ENCODE results near the gene HCN2. TPM values are rescaled to one million over a fixed set of nuclear protein-coding genes. Genes with fewer than 3 reads are reported as not detected.

The HCN2 gene
- total RNA-seq, 3 donors from 2014 or later (not counting 1 experiment from before 2014, with no cell fraction given) = 0.96 to 1.6 (median 1.1) TPM

DNA sequence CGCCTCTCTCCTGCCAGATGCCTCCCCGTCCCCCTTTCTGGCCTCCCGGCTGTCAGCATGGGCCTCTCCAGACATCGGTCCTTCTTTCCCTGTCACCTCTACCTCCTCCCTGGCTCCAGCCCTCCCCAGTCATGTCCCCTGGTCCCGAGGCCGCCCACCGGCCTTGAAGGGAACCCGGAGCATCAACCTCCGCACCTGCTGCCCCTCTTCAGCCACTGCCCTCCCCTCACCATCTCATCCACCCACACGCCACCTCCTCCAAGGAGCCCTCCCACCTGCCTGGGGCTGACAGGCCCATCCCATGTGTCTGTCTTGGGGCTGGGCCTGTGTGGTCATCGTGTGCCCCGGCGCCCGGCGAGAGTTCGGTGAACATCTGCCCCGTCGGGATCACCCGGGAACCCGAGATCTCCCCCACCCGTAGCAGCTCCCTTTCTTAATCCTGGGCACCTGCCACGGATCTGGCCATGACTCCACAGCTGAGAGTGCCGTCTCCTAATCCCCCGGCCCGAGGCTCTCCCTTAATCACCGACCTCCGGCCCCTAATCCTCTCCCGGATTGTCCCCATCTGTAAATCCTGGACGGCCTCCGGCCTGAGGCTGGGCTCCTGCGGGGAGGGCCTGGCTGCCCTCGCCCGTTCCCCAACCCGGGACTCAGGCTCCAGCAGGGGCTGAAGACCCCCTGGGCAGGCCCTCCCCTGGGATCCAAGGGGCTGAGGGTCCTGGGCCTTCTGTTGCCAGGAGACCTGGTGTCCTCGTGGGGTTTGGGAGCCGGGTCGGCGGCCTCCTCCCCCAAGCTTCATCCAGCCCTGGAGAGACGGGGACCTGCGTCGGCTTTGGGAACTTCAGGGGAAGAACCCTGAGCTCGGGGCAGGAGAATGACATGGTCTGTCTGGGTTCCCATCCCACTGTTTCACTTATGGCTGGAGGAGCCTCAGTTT is 5.9 kb downstream of the HCN2 start:
- no peaks in the 10 kb centered on the region for H3K9me3 ChIP-seq (ENCODE audit: control insufficient read depth, insufficient read depth, low read length)
- no peak overlapping the region for H3K4me3 ChIP-seq (ENCODE audit: low read length)
- WGBS (ENCODE audit: insufficient coverage) = 85% methylated on average over 42 of the region's 42 CpGs
- ATAC-seq (no peak), DNase-seq (no peak)
- TF ChIP-seq, protein P1, sequence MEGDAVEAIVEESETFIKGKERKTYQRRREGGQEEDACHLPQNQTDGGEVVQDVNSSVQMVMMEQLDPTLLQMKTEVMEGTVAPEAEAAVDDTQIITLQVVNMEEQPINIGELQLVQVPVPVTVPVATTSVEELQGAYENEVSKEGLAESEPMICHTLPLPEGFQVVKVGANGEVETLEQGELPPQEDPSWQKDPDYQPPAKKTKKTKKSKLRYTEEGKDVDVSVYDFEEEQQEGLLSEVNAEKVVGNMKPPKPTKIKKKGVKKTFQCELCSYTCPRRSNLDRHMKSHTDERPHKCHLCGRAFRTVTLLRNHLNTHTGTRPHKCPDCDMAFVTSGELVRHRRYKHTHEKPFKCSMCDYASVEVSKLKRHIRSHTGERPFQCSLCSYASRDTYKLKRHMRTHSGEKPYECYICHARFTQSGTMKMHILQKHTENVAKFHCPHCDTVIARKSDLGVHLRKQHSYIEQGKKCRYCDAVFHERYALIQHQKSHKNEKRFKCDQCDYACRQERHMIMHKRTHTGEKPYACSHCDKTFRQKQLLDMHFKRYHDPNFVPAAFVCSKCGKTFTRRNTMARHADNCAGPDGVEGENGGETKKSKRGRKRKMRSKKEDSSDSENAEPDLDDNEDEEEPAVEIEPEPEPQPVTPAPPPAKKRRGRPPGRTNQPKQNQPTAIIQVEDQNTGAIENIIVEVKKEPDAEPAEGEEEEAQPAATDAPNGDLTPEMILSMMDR (IDR thresholded peaks at IDR 0.05) = no peak
- no peak overlapping the region for H3K27ac Mint-ChIP-seq
- intact Hi-C loops (cut with micrococcal nuclease) = no loop called here
- H3K4me1 ChIP-seq (ENCODE audit: control insufficient read depth, insufficient read depth, low read length) = peaks cover 5% of the 10 kb centered on the region
- H3K9me3 Mint-ChIP-seq = no peaks in the 10 kb centered on the region
- peaks cover 0 to 4% of the 10 kb centered on the region in 2 donors for H3K27me3 Mint-ChIP-seq (ENCODE audit: low read depth in 2 of 2)
- H3K4me1 Mint-ChIP-seq = peaks cover 0 to 6% of the 10 kb centered on the region in 2 donors
- no peak overlapping the region for H3K4me3 Mint-ChIP-seq
- no peak overlapping the region for H3K27ac ChIP-seq (ENCODE audit: low read length)
- H3K27me3 ChIP-seq (ENCODE audit: control insufficient read depth, insufficient read depth, low read length) = peaks cover 12% of the 10 kb centered on the region
- no peaks in the 10 kb centered on the region for H3K36me3 Mint-ChIP-seq
- no peaks in the 10 kb centered on the region for H3K36me3 ChIP-seq (ENCODE audit: control insufficient read depth, insufficient read depth, low read length)

DNA sequence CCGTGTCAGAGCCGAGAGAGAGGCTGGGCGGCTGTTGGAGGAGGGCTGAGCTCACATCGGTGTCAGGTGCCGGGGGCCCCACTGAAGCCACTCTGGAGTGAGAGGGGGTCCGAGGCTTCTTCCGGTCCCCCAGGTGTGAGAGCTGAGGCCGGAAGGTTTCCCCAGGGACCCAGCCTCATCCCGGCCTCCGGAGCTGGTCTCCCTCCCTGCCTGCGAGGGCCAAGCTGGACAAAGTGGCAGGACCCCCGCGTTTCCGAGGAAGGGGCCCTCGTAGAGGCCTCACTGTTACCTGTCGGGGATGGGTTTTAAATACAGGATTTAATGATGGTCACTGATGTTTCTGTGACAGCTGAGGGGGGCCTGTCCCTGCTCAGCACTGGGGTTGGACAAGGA is 6.6 kb downstream of the HCN2 start:
- TF ChIP-seq, protein P1 (IDR thresholded peaks at IDR 0.05) = no peak
- Mint-ChIP-seq H3K9me3 (no peaks in the 10 kb centered on the region), H3K27me3 (ENCODE audit: low read depth in 2 of 2) (peaks cover 0 to 2% of the 10 kb centered on the region in 2 donors), H3K27ac (no peak overlapping the region), H3K4me3 (no peak overlapping the region), H3K4me1 (peaks cover 0 to 3% of the 10 kb centered on the region in 2 donors), H3K36me3 (no peaks in the 10 kb centered on the region)
- DNase-seq = no peak
- WGBS (ENCODE audit: insufficient coverage) = 91% methylated on average over 16 of the region's 16 CpGs
- ATAC-seq = no peak
- H3K4me3 ChIP-seq (ENCODE audit: low read length) = no peak overlapping the region
- no peak overlapping the region for H3K27ac ChIP-seq (ENCODE audit: low read length)
- no peaks in the 10 kb centered on the region for H3K36me3 ChIP-seq (ENCODE audit: control insufficient read depth, insufficient read depth, low read length)
- peaks cover 2% of the 10 kb centered on the region for H3K4me1 ChIP-seq (ENCODE audit: control insufficient read depth, insufficient read depth, low read length)
- intact Hi-C loops (cut with micrococcal nuclease) = no loop called here
- H3K27me3 ChIP-seq (ENCODE audit: control insufficient read depth, insufficient read depth, low read length) = peaks cover 9% of the 10 kb centered on the region
- H3K9me3 ChIP-seq (ENCODE audit: control insufficient read depth, insufficient read depth, low read length) = no peaks in the 10 kb centered on the region

DNA sequence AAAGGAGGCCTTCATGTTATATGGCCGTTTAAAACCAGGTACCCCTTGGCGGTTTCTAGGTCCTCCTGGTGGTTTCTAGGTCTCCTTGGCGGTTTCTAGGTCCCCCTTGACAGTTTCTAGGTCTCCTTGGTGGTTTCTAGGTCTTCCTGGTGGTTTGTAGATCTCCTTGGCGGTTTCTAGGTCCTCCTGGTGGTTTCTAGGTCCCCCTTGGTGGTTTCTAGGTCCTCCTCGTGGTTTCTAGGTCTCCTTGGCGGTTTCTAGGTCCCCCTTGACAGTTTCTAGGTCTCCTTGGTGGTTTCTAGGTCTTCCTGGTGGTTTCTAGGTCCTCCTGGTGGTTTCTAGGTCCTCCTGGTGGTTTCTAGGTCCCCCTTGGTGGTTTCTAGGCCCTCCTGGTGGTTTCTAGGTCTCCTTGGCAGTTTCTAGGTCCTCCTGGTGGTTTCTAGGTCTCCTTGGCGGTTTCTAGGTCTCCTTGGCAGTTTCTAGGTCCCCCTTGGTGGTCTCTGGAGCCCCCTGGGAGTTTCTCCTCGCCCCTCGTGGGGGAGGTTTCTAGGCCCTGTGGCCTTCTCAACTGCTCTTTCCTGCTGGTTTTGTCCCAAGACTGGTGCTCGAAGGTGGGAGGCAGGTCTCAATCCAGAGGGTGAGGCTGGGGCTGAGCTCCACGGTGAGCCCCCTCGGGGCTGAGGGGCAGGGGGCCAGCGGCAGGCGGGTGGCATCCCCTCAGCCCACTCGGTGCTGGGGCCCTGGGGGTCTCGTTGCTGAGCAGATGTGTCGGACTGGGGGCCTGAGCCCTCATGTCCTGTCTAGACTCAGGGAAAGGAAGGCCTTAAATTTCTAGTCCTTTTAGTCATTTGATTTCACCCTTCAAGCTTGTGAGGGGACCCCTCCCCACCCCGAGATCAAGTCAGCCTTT is 8.0 kb downstream of the HCN2 start:
- Histone ChIP-seq H3K36me3 (ENCODE audit: control insufficient read depth, insufficient read depth, low read length) (no peaks in the 10 kb centered on the region), H3K27ac (ENCODE audit: low read length) (no peak overlapping the region), H3K4me3 (ENCODE audit: low read length) (no peak overlapping the region), H3K9me3 (ENCODE audit: control insufficient read depth, insufficient read depth, low read length) (no peaks in the 10 kb centered on the region), H3K4me1 (ENCODE audit: control insufficient read depth, insufficient read depth, low read length) (no peaks in the 10 kb centered on the region), H3K27me3 (ENCODE audit: control insufficient read depth, insufficient read depth, low read length) (no peaks in the 10 kb centered on the region)
- H3K36me3 Mint-ChIP-seq = no peaks in the 10 kb centered on the region
- 79% methylated on average over 18 of the region's 18 CpGs for WGBS (ENCODE audit: insufficient coverage)
- TF ChIP-seq, protein P1 (IDR thresholded peaks at IDR 0.05) = no peak
- H3K4me1 Mint-ChIP-seq = no peaks in the 10 kb centered on the region
- no peak for ATAC-seq
- intact Hi-C loops (cut with micrococcal nuclease) = no loop called here
- H3K27me3 Mint-ChIP-seq (ENCODE audit: low read depth in 2 of 2) = no peaks in the 10 kb centered on the region
- H3K4me3 Mint-ChIP-seq = no peak overlapping the region
- H3K9me3 Mint-ChIP-seq = peaks cover 0 to 3% of the 10 kb centered on the region in 2 donors
- no peak overlapping the region for H3K27ac Mint-ChIP-seq
- no peak for DNase-seq

All from natural killer cell (primary cell).